ENCODE results near the gene AFDN. TPM values are rescaled to one million over a fixed set of nuclear protein-coding genes. Genes with fewer than 3 reads are reported as not detected.

The AFDN gene
- total RNA-seq, 4 donors from 2014 or later = 66.9 to 88.0 (median 75.3) TPM

DNA sequence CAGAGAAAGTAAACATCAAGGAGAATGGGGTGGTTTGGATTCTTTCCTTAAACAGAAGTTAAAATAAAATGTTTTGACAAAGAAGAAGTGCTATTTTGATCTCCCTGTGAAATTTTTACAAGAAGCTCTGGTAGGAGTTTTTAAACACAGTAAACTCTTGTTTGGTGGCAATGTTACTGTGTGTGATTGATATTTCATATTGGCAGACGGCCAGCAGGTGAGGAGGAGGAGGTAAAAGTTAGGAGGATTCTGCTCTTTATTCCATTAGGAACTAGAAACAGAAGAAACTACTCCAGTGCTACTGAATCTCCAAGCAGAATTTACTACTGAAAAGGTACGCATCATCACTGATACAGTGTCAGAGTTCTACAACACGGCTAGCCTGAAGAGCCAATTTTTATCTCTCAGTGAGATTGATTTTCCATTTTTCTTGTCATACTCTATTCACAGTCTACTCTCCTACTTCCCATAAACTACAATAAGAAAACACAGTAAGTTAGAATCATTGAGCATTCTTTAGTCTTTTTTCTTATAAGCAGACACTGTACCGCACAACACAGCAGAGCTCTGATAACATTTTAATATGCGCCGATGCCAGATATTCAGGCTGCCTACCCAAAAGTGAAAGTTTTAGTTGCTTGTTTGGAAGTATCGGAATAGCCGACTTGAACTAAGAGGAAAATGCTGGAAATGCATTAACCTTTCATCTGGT, 21.2 kb upstream of the AFDN start:
- DNase-seq (ENCODE audit: extremely low spot score) = peak; percentile 10
- 81% methylated on average over 8 of the region's 8 CpGs for WGBS
- no peaks in the 10 kb centered on the region for H3K36me3 ChIP-seq
- H3K27ac ChIP-seq (replicated peaks in 1 of 4) = no peak overlapping the region
- no peak overlapping the region for H3K4me3 ChIP-seq
- no peaks in the 10 kb centered on the region for H3K9me3 ChIP-seq
- intact Hi-C loops (cut with DNase I) = no loop called here
- TF ChIP-seq EP300 (IDR thresholded peaks at IDR 0.05) = no peak
- TF ChIP-seq POLR2AphosphoS5 (IDR thresholded peaks at IDR 0.05) = no peak
- TF ChIP-seq, protein P1, sequence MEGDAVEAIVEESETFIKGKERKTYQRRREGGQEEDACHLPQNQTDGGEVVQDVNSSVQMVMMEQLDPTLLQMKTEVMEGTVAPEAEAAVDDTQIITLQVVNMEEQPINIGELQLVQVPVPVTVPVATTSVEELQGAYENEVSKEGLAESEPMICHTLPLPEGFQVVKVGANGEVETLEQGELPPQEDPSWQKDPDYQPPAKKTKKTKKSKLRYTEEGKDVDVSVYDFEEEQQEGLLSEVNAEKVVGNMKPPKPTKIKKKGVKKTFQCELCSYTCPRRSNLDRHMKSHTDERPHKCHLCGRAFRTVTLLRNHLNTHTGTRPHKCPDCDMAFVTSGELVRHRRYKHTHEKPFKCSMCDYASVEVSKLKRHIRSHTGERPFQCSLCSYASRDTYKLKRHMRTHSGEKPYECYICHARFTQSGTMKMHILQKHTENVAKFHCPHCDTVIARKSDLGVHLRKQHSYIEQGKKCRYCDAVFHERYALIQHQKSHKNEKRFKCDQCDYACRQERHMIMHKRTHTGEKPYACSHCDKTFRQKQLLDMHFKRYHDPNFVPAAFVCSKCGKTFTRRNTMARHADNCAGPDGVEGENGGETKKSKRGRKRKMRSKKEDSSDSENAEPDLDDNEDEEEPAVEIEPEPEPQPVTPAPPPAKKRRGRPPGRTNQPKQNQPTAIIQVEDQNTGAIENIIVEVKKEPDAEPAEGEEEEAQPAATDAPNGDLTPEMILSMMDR (IDR thresholded peaks at IDR 0.05) = no peak
- TF ChIP-seq POLR2A (IDR thresholded peaks at IDR 0.05; ENCODE audit: low read depth) = no peak
- H3K4me1 ChIP-seq = no peaks in the 10 kb centered on the region
- no peaks in the 10 kb centered on the region for H3K27me3 ChIP-seq

DNA sequence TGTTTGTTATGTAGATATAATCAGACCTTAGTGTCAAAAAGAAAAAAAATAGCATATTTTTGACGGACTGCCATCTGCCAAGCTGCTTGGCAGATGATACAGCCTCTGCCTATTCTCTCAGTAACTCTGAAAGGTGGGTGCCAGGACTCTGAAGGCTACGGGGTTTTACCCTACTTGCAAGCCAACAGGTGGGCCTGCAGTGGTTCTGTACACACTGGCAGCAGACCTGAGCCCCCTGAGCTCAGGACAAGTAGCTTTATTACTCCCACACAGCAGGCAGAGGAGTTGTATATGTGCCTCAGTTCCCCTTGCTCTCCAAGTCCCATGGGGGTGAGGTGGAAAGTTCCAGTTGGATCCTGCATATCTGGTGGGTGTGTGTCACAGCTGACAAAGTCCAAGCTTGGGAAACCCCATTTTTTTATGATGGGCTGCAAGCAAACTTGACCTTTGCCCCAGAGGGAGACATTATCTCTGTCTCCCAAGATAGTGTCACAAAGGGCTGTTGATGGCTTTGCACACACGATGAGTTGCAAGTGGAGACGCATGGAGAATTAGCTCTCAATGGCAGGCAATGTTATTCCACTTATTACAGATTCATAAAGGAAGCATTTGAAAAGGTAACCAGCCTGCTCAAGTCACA, 20.5 kb upstream of the AFDN start:
- H3K27ac ChIP-seq (replicated peaks in 1 of 4) = no peak overlapping the region
- DNase-seq (ENCODE audit: extremely low spot score) = peak; percentile 24
- no peaks in the 10 kb centered on the region for H3K27me3 ChIP-seq
- intact Hi-C loops (cut with DNase I) = no loop called here
- no peak overlapping the region for H3K4me3 ChIP-seq
- WGBS = 63% methylated on average over 4 of the region's 4 CpGs
- H3K4me1 ChIP-seq = no peaks in the 10 kb centered on the region
- no peaks in the 10 kb centered on the region for H3K9me3 ChIP-seq
- no peaks in the 10 kb centered on the region for H3K36me3 ChIP-seq
- TF ChIP-seq EP300 (IDR thresholded peaks at IDR 0.05) (no peak), POLR2AphosphoS5 (IDR thresholded peaks at IDR 0.05) (no peak), POLR2A (IDR thresholded peaks at IDR 0.05; ENCODE audit: low read depth) (no peak)
- TF ChIP-seq, protein P1 (IDR thresholded peaks at IDR 0.05) = no peak

DNA sequence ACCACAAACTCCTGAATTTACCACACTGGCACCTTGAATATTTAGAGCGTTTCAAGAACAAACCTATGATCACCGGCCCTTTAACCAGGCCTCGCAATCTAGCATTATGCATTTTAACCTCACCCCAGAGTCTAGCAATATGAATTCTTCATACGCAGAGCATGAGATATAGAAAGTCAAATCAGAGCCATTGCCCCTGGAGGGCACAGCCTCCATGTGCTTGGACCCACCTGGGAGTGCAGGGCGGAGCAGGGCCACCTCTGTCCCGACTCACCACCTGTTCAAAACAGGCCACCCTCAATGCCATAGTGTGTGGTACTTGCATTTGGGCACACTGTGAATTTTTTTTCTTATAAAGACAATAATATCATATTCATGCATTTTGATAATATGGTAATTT, 19.5 kb upstream of the AFDN start:
- no peak for TF ChIP-seq POLR2AphosphoS5 (IDR thresholded peaks at IDR 0.05)
- TF ChIP-seq, protein P1 (IDR thresholded peaks at IDR 0.05) = no peak
- TF ChIP-seq POLR2A (IDR thresholded peaks at IDR 0.05; ENCODE audit: low read depth) = no peak
- TF ChIP-seq EP300 (IDR thresholded peaks at IDR 0.05) = no peak
- no peak overlapping the region for H3K27ac ChIP-seq (replicated peaks in 1 of 4)
- DNase-seq (ENCODE audit: extremely low spot score) = peak; percentile 57
- WGBS = 81% methylated on average over 6 of the region's 6 CpGs
- no peaks in the 10 kb centered on the region for H3K4me1 ChIP-seq
- no peak overlapping the region for H3K4me3 ChIP-seq
- intact Hi-C loops (cut with DNase I) = no loop called here
- H3K27me3 ChIP-seq = no peaks in the 10 kb centered on the region
- H3K36me3 ChIP-seq = no peaks in the 10 kb centered on the region
- no peaks in the 10 kb centered on the region for H3K9me3 ChIP-seq

DNA sequence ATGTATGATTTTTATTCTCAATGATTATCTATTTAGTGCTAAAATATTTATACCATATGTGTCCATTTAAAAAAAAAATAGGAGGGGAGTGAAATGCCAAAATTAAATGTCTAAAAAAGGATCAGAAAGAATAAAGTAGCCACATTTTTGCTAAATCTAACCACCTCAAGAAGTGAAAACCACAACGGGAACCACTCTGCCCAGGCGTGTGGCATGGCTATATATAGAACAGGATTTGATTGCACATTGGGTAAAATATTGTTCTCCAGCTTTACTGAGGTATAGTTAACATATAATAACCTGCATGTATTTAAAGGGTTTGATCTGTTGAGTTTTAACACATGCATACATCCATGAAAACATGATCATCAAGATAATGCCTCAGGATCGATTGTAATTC, 19.0 kb upstream of the AFDN start:
- Histone ChIP-seq H3K36me3 (no peaks in the 10 kb centered on the region), H3K4me1 (no peaks in the 10 kb centered on the region), H3K4me3 (no peak overlapping the region), H3K9me3 (no peaks in the 10 kb centered on the region), H3K27me3 (no peaks in the 10 kb centered on the region), H3K27ac (replicated peaks in 1 of 4) (no peak overlapping the region)
- peak; percentile 29 for DNase-seq (ENCODE audit: extremely low spot score)
- 83% methylated on average over 3 of the region's 3 CpGs for WGBS
- TF ChIP-seq POLR2AphosphoS5 (IDR thresholded peaks at IDR 0.05) (no peak), POLR2A (IDR thresholded peaks at IDR 0.05; ENCODE audit: low read depth) (no peak), EP300 (IDR thresholded peaks at IDR 0.05) (no peak)
- TF ChIP-seq, protein P1 (IDR thresholded peaks at IDR 0.05) = no peak
- intact Hi-C loops (cut with DNase I) = no loop called here
